GM12801 (cell line): ENCODE measurements around the gene BASP1.

Source experiments
- TF ChIP-seq, protein P1 (sequence below): IDR thresholded peaks from one replicate; pipeline ENCODE4 v1.5.1; 2011; ENCODE audit warnings: control low read depth; ENCODE audit not compliant: insufficient read length; ENCODE audit errors: extremely low read depth

Gene BASP1

DNA sequence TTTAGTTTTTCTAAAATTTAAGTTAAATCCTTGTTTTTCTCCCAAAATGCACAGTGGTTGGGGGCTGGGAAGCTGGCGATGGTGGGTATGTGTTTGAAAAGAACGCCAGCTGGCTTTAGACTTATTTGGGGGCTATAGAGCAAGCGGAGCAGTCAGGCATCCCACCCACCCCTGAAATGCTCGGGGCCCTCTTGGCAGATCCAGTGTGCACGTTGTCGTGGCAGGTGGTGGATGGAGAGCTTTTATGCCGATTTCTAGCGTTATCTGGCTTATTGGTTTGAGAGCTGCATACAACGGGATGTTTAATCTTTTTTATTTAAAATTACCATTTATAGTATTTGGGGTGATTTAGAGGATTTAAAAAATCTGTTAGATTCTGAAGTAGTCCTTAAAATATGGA is 8.1 kb downstream of the BASP1 start:
- TF ChIP-seq, protein P1, sequence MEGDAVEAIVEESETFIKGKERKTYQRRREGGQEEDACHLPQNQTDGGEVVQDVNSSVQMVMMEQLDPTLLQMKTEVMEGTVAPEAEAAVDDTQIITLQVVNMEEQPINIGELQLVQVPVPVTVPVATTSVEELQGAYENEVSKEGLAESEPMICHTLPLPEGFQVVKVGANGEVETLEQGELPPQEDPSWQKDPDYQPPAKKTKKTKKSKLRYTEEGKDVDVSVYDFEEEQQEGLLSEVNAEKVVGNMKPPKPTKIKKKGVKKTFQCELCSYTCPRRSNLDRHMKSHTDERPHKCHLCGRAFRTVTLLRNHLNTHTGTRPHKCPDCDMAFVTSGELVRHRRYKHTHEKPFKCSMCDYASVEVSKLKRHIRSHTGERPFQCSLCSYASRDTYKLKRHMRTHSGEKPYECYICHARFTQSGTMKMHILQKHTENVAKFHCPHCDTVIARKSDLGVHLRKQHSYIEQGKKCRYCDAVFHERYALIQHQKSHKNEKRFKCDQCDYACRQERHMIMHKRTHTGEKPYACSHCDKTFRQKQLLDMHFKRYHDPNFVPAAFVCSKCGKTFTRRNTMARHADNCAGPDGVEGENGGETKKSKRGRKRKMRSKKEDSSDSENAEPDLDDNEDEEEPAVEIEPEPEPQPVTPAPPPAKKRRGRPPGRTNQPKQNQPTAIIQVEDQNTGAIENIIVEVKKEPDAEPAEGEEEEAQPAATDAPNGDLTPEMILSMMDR = no peak

- TF ChIP-seq, protein P1 = no peak
Measured at GRCh38 chr5:17227868-17228267, 10.4 kb downstream of the BASP1 start.

DNA sequence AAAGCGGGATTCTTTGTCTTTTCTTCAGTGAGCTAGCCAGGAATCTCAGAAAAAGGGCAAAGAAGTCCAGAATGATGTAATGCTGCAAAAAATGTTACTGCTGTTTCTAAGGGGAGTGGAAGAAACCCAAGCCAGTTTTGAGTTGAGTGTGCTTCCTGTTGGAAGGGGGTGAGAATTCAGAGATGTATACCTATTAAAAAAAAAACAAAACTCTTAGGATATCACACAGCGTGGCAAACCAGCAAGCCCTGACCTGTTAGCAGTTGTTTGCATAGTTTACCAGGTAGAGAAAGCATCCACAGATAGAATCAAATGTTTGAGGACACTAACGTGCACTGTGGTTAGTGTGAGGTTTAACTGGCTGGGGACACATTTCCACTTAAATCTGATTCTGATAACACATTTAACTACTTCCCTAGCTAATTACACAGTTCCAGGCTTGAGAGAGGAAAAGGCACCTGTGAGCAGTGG is 11.4 kb downstream of the BASP1 start:
- TF ChIP-seq, protein P1 = no peak

- TF ChIP-seq, protein P1 = no peak
Measured at GRCh38 chr5:17229313-17229712, 11.9 kb downstream of the BASP1 start.

- TF ChIP-seq, protein P1 = no peak
Measured at GRCh38 chr5:17230191-17230590, 12.8 kb downstream of the BASP1 start.

GRCh38 chr5:17230808-17231525 is 13.5 kb downstream of the BASP1 start:
- TF ChIP-seq, protein P1 = no peak

GRCh38 chr5:17232405-17232804 is 15.0 kb downstream of the BASP1 start:
- TF ChIP-seq, protein P1 = no peak
